Kidney tubule cell (primary cell): Measurements from ENCODE around the gene UBP1.
"Not testable (repeated sequence)": the region's sequence is repeated elsewhere in the genome, so short reads cannot be mapped to it uniquely, and the experiment has no call there.

Source experiments
- DNase-seq: peaks from one replicate; pipeline ENCODE4 v3.0.0-alpha.2; 2018; ENCODE audit warnings: low spot score

The UBP1 gene

DNA sequence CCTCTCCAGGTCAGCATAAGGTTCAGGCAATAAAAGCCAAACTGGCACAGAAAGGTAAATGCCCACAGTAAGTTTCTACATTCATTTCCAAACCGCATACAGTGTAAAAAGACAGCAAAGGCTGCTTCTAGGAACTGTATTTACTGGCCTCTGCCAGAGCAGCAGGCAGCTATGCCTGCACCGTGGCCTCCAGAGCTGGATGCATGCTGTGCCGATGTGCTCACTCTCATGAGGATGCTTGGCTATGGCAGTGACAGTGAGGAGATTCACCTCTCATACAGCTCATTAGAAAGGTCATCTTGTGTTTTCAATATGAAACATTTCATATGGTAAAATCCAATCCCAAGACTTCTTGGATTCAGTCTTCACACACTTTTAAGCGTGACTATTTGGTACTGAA, 50.3 kb downstream of the UBP1 start:
- no peak for DNase-seq

- peak; percentile 46 for DNase-seq
Measured at GRCh38 chr3:33388374-33389100, 51.7 kb downstream of the UBP1 start.

DNA sequence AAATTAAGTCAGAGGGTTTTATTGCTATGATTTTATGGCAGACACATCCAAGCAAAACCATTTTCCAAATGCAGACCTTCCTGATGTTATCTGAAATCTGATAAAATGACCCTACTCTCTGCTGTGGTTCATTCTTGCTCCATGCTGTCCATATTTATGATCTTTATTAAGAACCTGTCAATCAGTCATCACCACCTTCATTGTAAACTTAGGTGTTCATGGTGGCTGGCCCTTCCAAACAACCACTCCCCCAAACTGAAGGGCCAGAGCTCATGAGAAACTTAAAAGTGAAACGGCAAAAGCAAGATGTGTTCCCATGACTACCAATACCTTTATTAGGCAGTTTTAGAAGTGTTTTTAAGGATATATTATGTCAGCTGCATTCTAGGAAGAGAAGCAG, 53.6 kb downstream of the UBP1 start:
- DNase-seq = no peak

GRCh38 chr3:33385423-33385822, 54.8 kb downstream of the UBP1 start:
- peak; percentile 57 for DNase-seq

GRCh38 chr3:33383951-33384350, 56.3 kb downstream of the UBP1 start:
- no peak for DNase-seq

DNA sequence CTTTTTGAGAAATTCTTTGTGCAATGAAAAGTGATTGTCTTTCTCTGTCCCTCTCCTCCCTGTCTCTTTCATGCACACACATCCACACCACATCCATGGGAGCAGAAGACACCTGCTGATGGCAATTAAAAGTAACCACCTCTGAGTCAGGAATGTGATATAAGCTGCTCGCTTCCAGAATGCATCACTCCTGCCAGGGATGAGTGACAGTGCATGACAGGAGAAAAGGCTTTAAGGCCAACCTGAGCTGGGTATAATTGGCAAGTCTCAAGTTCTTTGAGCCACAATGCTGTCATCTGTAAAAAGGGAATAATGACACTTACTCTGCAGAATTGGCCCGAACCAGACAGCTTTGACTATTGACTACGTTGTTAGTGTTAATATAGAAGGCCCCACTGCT, 59.6 kb downstream of the UBP1 start:
- DNase-seq = peak; percentile 77

DNA sequence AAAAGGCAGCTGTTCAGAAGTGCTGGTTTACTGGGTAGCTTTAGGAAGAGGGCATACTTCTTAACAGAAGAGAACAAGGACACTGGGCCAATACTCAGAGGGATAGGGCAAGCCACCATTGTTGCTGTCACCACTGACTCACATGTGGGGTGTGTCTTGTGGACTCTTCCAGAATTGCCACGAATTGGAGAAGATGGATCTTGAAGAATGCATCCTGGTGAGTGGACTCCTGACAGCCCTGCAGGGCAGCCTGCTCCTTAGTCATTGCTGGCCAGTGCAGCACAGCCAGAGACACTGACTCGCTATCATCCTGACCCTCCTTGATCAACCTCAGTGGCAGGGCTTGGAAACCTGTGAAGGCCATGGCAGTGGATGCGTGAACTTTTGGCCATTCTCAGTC, 62.3 kb downstream of the UBP1 start:
- peak; percentile 86 for DNase-seq

- no peak for DNase-seq
Measured at GRCh38 chr3:33377489-33377888, 62.7 kb downstream of the UBP1 start.

DNA sequence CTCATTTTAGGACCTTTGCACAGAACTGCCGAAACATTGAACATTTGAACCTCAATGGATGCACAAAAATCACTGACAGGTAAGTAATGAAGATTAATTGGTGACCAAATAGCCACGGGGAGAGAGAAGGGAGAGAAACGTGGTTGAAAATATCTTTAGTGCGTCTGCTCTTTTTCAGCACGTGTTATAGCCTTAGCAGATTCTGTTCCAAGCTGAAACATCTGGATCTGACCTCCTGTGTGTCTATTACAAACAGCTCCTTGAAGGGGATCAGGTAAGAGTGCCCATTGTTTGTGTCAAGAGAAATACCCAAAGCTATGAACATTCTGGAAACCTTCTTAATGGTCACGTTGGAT, 67.1 kb downstream of the UBP1 start:
- DNase-seq = no peak

- peak; percentile 74 for DNase-seq
Measured at GRCh38 chr3:33372218-33373081, 67.8 kb downstream of the UBP1 start.

- DNase-seq = no peak
Measured at GRCh38 chr3:33364531-33365128, 75.6 kb downstream of the UBP1 start.

DNA sequence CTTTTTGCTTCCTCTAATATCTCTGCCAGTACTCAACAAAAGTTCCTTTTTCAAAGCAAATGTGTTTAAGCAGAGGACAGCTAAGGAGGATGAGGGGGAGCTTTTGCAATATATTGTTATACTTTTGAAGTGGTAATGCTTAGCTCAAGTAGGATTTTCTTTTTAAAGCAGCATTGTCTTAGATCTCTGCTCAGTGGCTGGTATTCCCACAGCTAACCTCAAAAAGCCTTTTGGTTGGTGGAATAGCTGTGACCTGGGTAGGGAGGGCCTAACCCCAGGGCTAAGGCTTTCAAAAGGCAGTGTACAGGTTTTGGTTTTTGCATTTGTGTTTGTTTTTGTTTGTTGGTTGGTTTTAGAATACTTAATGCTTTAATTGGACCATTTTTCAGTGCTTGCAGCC, 76.1 kb downstream of the UBP1 start:
- no peak for DNase-seq

DNA sequence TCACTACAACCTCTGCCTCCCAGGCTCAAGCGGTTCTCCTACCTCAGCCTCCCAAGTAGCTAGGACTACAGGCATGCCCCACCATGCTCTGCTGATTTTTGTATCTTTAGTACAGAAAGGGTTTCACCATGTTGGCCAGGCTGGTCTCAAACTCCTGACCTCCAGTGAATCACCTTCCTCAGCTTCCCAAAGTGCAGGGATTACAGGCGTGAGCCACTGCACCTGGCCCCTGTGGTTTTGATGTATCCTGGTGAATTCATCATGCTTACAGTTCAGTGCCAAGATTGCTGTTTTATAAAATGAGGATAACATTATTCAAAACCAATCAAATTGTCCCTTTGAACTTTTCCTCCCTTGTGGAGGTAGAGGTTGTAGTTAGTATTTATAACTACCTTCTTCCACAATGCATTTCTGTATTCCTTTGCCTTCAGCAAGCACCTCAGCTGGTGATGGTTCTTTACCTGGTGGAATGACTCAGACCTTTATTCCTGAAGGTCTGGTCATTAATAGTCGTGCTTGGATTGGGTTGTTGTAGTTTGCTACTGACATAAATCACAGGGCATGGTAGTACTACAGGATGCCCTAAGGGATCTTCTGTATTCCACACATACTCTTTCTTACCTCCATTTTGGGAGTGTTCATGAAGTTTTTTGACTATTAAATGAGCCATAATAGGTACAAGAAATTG, 76.9 kb downstream of the UBP1 start:
- DNase-seq = peak; percentile 70

DNA sequence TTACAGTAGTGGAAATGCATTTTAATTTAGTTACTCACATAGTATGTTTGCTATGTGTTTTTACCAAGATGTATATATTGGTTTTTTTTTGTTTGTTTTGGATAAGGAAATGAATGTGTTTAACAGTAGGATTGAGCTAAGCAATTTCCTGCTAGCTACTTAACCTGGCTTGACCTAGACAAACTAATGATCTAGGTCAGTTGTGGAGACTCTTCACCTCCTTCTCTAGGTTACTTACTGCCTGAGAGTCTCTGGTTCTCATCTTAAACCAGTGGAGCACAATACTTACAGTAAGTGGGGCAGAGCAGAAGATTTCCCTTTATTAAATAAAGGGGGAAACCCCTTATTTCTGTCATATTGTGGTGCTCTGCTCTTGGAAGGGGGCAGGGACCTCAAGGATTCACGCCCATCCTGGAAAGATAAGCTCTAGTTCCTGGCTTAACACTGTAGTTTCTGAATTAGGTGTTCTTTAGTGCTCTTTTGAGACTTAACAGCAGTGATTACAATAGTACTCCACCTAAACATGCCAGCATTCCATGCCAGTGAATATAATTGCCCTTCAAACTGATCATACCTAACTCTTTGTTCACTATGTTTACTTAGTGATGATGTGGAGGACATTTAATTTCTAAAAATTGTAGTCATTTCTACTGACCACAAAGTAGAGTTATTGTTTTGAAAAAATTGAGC, 79.9 kb downstream of the UBP1 start:
- peak; percentile 86 for DNase-seq

DNA sequence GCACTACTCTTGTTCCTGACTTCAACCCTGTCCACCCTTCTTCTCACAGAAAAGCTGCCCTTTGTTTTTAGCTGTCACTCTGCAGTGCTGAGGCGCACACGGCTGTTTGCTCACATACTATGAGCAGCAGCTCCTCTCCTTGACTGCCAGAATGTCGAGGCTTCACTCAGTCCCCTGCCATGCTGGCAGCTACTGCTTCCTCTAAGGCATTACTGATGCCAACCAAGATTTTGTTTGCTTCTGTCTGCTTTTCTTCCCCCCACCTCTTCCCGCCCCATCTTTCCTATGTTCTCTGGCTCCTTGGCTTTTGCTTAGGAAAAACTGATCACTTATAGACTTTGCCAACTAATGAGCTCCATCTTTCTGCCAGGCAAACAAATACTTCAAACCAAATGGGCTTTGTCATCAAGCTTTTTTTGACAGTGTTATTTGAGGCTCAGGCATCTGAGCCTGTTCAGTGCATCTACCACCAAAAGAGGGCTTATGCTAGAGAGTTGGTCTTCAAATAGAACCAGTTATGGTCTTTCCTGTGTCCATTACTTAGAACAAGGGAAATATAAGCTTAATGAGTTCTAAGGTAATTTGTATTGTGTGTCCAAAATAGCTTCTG, 81.9 kb downstream of the UBP1 start:
- no peak for DNase-seq

- peak; percentile 14 for DNase-seq
Measured at GRCh38 chr3:33355611-33356010, 84.6 kb downstream of the UBP1 start.

GRCh38 chr3:33339758-33340157, 100.4 kb downstream of the UBP1 start:
- DNase-seq = no peak

DNA sequence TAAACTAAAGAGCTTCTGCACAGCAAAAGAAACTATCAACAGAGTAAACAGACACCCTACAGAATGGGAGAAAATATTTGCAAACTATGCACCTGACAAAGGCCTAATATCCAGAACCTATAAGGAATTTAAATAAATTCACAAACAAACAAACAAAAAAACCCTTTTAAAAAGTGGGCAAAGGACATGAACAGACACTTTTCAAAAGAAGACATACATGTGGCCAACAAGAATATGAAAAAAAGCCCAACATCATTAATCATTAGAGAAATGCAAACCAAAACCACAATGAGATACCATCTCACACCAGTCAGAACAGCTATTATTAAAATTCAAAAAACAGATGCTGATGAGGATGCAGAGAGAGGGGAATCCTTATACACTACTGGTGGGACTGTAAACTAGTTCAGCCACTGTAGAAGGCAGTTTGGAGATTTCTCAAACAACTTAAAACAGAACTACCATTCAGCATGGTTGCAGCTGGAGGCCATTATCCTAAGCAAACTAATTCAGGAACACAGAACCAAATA, 101.2 kb downstream of the UBP1 start:
- DNase-seq = not testable (repeated sequence)
